Smooth muscle cell (in vitro differentiated cells): Measurements from ENCODE around the gene KL. TPM values are rescaled to one million over a fixed set of nuclear protein-coding genes. Genes with fewer than 3 reads are reported as not detected.

ENCODE experiments used
- DNase-seq: peaks from one replicate; lab custom pipeline; 2025; ENCODE audit not compliant: unreplicated experiment; lab: John Stamatoyannopoulos, UW
- H2AFZ ChIP-seq: fragments of 200-600 bp; sonication (generic); 2 replicates; pipeline ENCODE4 v1.6.0; 2016; ENCODE audit warnings: antibody characterized with exemption, low read depth, mild to moderate bottlenecking
- H3F3A ChIP-seq: fragments of 200-600 bp; sonication (generic); 2 replicates; pipeline ENCODE4 v1.6.0; 2017; ENCODE audit warnings: antibody characterized with exemption, low read depth
- H3K27ac ChIP-seq: fragments of 200-600 bp; sonication (generic); 2 replicates; pipeline ENCODE4 v1.5.1; 2016; ENCODE audit warnings: low read depth, mild to moderate bottlenecking
- H3K27me3 ChIP-seq: fragments of 200-600 bp; sonication (generic); 2 replicates; pipeline ENCODE4 v1.6.1; 2016; ENCODE audit warnings: low read depth, mild to moderate bottlenecking
- H3K36me3 ChIP-seq: fragments of 200-600 bp; sonication (generic); 2 replicates; pipeline ENCODE4 v1.5.1; 2016; ENCODE audit warnings: low read depth
- H3K4me1 ChIP-seq: fragments of 200-600 bp; sonication (generic); 2 replicates; pipeline ENCODE4 v1.5.1; 2016; ENCODE audit warnings: low read depth
- H3K4me2 ChIP-seq: fragments of 200-600 bp; sonication (generic); 2 replicates; pipeline ENCODE4 v1.6.0; 2016; ENCODE audit warnings: mild to moderate bottlenecking
- H3K4me3 ChIP-seq: fragments of 200-600 bp; sonication (generic); 2 replicates; pipeline ENCODE4 v1.5.1; 2016; ENCODE audit warnings: mild to moderate bottlenecking
- H3K79me2 ChIP-seq: fragments of 200-600 bp; sonication (generic); 2 replicates; pipeline ENCODE4 v1.6.0; 2016; ENCODE audit warnings: low read depth, mild to moderate bottlenecking
- H3K9ac ChIP-seq: fragments of 200-600 bp; sonication (generic); 2 replicates; pipeline ENCODE4 v1.6.0; 2016; ENCODE audit warnings: low read depth
- H3K9me3 ChIP-seq: fragments of 200-600 bp; sonication (generic); replicated peaks from 2 replicates; pipeline ENCODE4 v1.5.1; 2016; ENCODE audit warnings: low read depth
- H4K20me1 ChIP-seq: fragments of 200-600 bp; sonication (generic); 2 replicates; pipeline ENCODE4 v1.6.0; 2016; ENCODE audit warnings: low read depth
- CTCF ChIP-seq: fragments of 200-600 bp; sonication (generic); IDR thresholded peaks from 2 replicates; pipeline ENCODE4 v1.5.1; 2017; ENCODE audit warnings: borderline replicate concordance, mild to moderate bottlenecking, antibody characterized with exemption; ENCODE audit not compliant: insufficient read depth, poor library complexity, severe bottlenecking
- WGBS: methylation state at CpG from one replicate; pipeline ENCODE4 v1.1.7; 2016; ENCODE audit warnings: low lambda C conversion rate; 5-methylcytosine and 5-hydroxymethylcytosine counted together
- polyA plus RNA-seq: library from polyadenylated mRNA; unstranded; fragments of >200 nt; fragmentation: Nextera tagmentation; extraction: Ambion mirVana; gene quantifications from 2 replicates; pipeline ENCODE4 v1.2.1, GENCODE V29; 2016
- total RNA-seq: library from RNA; depleted of rRNA; stranded (reverse); fragments of >200 nt; gene quantifications from 2 replicates; pipeline ENCODE4 v1.2.3, GENCODE V29; 2014

KL gene
- total and polyA plus RNA-seq, 2 experiments from 2014 or later: 0.49 TPM; not detected in 1

- Histone ChIP-seq H2AFZ (no peak overlapping the region), H3F3A (no peaks in the 10 kb centered on the region), H3K36me3 (no peaks in the 10 kb centered on the region), H4K20me1 (no peaks in the 10 kb centered on the region), H3K9ac (no peak overlapping the region), H3K4me1 (no peaks in the 10 kb centered on the region), H3K4me2 (peak overlapping the region; percentile 43), H3K4me3 (no peak overlapping the region), H3K27ac (no peak overlapping the region), H3K79me2 (no peaks in the 10 kb centered on the region), H3K27me3 (no peaks in the 10 kb centered on the region), H3K9me3 (no peaks in the 10 kb centered on the region)
- WGBS: 11% methylated on average over 3 of the region's 3 CpGs
- DNase-seq: no peak
- no peak for TF ChIP-seq CTCF
Observed at GRCh38 chr13:33058776-33059327, 42.6 kb downstream of the KL start.

GRCh38 chr13:33060815-33061214 is 44.6 kb downstream of the KL start:
- Histone ChIP-seq H3K9ac (no peak overlapping the region), H3F3A (no peaks in the 10 kb centered on the region), H3K36me3 (no peaks in the 10 kb centered on the region), H3K4me1 (no peaks in the 10 kb centered on the region), H3K4me3 (no peak overlapping the region), H3K79me2 (no peaks in the 10 kb centered on the region), H3K4me2 (no peak overlapping the region), H2AFZ (no peak overlapping the region), H3K9me3 (no peaks in the 10 kb centered on the region), H3K27me3 (no peaks in the 10 kb centered on the region), H4K20me1 (no peaks in the 10 kb centered on the region), H3K27ac (no peak overlapping the region)
- DNase-seq: no peak
- no peak for TF ChIP-seq CTCF
- WGBS: 99% methylated on average over 15 of the region's 15 CpGs

DNA sequence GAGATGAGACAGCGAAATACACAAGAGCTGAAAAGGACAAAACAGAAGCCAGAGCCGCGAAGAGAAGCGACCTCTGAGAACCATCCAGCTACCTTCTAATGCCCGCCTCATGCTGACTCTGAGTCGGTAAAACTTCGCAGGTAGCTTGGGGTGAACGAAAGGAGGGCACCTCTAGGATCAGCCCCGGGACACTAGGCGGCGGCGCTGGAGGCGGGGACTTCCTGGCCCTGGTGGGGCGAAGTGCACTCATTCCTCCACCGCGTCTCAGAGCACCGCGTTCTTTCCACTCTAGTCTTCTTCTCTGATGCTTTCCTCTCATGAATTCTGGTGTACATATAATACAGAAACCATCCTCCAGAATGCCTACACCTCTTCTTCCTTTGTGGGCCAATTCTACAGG is 50.1 kb downstream of the KL start:
- Histone ChIP-seq H4K20me1 (no peaks in the 10 kb centered on the region), H3K9me3 (no peaks in the 10 kb centered on the region), H2AFZ (no peak overlapping the region), H3K36me3 (no peaks in the 10 kb centered on the region), H3K4me2 (no peak overlapping the region), H3K9ac (no peak overlapping the region), H3K79me2 (no peaks in the 10 kb centered on the region), H3K4me1 (no peaks in the 10 kb centered on the region), H3K27ac (no peak overlapping the region), H3F3A (no peaks in the 10 kb centered on the region), H3K27me3 (no peaks in the 10 kb centered on the region), H3K4me3 (no peak overlapping the region)
- no peak for DNase-seq
- 99% methylated on average over 15 of the region's 18 CpGs for WGBS
- no peak for TF ChIP-seq CTCF

DNA sequence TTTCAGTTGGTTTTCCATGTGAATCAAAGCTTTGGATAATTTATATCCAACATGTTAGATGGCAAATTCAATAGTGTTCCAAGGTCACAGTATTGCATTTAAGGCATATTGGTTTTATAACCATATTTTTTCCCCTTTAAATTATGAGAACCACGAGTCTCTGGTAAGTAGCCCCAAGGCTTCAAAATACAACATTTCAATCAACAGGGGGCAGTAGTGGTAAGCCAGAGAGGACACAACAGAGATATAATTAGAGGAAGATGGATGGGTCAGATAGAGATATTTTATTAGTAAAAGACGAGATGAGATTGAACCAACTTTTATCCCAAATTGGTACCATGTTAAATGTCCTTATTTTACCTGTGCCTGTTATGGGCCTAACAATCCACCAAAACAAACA is 53.1 kb downstream of the KL start:
- TF ChIP-seq CTCF: peak; percentile 7
- Histone ChIP-seq H3K79me2 (no peaks in the 10 kb centered on the region), H3K27ac (no peak overlapping the region), H3K27me3 (no peaks in the 10 kb centered on the region), H3K4me3 (no peak overlapping the region), H3K9me3 (no peaks in the 10 kb centered on the region), H3K36me3 (no peaks in the 10 kb centered on the region), H3K4me1 (no peaks in the 10 kb centered on the region), H3F3A (no peaks in the 10 kb centered on the region), H4K20me1 (no peaks in the 10 kb centered on the region), H3K4me2 (no peak overlapping the region), H3K9ac (no peak overlapping the region), H2AFZ (no peak overlapping the region)
- 93% methylated on average over 2 of the region's 2 CpGs for WGBS
- no peak for DNase-seq
